Fibroblast of skin of scalp (primary cell): ENCODE measurements around the gene TLX2. TPM values are rescaled to one million over a fixed set of nuclear protein-coding genes. Genes with fewer than 3 reads are reported as not detected.
"Not testable (repeated sequence)": the region's sequence is repeated elsewhere in the genome, so short reads cannot be mapped to it uniquely, and the experiment has no call there.

Experiments
- DNase-seq: peaks from one replicate; pipeline ENCODE4 v3.0.0-alpha.2; 2013
- polyA plus RNA-seq, 2 experiments: library from polyadenylated mRNA; unstranded; fragments of 120-200 nt; gene quantifications; one replicate each; pipeline ENCODE4 v1.2.1, GENCODE V29; 2013; ENCODE audit not compliant: insufficient read length in 2 of 2

The TLX2 gene
- polyA plus RNA-seq (2013, experiment 1 of 2; ENCODE audit: insufficient read length): not detected
- not detected for polyA plus RNA-seq (2013, experiment 2 of 2; ENCODE audit: insufficient read length)

DNA sequence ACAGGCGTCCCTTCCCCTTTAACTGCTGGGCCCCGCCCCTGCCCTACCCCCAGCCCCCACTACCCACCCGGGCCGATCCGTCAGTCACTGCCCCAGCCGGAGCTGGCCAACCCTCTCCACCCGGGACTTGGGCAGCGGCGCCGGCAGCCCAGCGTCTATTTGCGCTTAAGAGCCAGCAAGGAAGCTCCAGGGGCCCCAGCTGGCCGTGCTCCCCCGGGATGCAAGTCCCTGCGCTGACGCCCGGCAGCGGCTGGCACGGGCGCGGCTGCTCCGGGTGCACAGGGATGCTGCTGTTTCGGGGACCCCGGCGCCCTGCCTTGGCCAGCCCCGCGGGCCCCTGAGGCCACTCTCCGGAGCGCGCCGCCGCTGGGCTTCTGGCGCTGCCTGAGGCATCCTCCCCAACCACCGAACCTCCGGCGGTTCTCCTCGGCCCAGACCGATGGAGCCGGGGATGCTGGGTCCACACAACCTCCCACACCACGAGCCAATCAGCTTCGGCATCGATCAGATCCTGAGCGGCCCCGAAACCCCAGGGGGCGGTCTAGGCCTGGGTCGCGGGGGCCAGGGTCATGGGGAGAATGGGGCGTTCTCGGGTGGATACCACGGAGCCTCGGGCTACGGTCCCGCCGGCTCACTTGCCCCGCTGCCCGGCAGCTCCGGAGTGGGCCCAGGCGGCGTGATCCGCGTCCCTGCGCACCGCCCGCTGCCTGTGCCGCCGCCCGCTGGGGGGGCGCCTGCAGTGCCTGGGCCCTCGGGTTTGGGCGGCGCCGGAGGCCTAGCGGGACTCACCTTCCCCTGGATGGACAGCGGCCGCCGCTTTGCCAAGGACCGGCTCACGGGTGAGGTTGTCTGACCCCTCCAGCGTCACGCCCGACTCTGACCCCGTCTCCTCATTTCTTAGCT, at the start of gene TLX2:
Gene TLX2 (plus strand): TSS at position 83 of the 903 bp plus-strand sequence. CDS start 357 bp downstream, at position 440.
- DNase-seq: no peak

DNA sequence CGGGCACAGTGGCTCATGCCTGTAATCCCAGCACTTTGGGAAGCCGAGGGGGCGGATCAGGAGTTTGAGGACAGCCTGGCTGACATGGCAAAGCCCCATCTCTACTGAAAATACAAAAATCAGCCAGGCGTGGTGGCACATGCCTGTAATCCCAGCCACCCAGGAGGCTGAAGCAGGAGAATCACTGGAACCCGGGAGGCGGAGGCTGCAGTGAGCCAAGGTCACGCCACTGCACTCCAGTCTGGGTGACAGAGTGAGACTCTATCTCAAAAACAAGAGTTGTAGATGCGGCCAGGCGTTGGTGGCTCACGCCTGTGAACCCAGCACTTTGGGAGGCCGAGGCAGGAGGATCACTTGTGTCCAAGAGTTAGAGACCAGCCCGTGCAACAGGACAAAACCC, 43.5 kb upstream of the TLX2 start:
- DNase-seq: not testable (repeated sequence)

DNA sequence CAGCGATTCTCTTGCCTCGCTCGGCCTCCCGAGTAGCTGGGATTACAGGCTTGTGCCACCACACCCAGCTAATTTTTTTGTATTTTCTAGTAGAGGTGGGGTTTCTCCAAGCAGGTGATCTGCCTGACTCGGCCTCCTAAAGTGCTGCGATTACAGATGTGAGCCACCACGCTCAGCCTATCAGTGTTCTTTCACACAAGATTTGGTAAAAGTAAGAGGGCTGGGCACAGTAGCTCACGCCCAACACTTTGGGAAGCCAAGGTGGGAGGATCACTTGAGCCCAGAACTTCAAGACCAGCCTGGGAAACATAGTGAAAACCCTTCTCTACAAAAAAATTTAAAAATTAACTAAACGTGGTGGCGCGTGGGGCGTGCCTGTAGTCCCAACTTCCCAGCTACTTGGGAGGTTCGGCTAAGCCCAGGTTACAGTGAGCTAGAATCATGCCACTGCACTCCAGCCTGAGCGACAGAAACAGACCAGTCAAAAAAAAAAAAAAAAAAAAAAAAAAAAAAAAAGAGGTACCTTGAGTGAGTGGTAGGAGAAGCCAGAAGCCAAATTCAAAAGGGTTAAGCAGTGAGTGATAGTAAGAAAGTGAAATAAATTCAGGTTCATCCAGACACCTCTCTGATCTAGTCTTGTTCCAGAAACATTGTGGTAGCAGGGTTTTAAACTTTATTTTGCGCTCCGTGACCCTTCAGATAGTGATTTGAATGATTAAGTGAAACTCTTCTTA, 42.8 kb upstream of the TLX2 start:
- DNase-seq: no peak

DNA sequence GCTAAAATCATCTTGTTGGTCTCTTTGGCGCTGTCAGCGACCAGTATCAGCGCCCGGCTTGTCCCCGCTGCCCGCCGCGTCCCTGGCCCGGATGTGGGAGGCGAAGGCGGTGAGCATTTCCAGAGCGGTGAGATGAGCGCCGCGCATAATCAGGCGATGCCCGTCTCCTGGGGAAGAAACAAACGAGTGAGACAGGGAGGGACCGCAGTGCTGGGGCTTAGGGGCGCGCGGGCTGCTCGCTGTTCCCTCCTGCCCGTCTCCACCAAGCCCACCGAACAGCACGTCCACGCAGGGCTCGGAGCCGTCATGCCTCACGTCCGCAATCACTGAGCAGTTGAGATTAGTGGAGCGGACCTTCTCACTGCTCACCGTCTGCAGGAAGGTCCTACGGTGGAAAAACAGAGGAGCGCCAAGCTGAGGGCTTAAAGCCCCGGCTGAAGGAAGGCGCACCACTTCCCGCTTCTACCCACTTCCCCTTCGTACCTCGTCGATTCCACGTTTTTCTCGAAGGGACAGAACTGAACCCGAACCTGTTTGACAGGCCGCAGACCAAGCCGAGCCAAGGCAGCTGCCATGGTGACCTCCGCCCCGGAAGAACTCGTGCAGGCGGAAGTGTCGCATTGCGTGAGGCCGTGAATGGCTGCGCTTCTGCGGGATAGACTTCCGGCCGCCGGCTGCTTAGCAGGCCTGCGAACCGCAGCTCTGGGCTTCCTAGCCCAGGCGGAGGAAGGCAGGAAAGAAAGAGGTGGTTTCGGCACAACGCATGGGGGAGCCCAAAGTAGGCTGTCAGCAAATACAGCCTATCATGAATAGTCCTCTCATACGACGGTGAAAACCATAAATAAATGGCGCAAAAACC, 41.9 kb upstream of the TLX2 start, which contains the start of gene MRPL53:
Gene MRPL53 (minus strand): TSS at position 595 of the 859 bp plus-strand sequence. CDS start 20 bp downstream, at position 575.
- peak; percentile 95 for DNase-seq

DNA sequence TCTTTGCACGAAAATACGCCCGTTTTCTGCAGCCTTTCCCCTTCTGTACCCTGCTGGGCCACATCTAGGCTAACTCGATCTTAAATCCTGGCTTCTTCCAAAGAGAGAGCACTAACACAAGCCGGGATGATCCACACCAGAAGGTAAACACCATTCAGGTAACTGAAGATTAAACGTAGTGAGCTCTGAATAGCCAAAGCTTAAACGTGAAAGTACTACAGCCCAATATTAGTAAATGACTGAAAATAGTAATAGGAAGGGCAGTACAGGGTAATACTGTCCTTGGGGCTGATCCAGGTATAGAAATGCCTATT, 41.3 kb upstream of the TLX2 start:
- DNase-seq: no peak

DNA sequence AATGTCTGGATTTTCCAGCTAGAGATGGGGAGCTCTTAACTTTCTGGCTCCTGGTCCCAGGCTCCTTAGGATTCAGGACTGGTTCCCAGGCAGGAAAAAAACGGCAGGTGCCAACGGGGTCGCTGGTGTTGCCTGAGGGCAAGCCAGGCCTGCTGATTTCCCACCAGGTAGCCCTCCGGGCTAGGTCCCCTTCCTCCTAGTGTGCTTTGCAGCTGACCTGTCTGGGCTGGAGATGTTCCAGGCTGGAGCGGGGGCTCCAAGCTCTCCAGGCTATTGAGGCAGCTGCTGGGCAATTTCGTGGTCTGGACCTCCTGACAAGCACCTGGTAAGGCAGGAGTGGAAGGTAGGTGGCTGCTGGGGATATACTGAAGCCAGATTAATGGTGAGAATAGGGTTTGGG, 39.8 kb upstream of the TLX2 start:
- DNase-seq: no peak

DNA sequence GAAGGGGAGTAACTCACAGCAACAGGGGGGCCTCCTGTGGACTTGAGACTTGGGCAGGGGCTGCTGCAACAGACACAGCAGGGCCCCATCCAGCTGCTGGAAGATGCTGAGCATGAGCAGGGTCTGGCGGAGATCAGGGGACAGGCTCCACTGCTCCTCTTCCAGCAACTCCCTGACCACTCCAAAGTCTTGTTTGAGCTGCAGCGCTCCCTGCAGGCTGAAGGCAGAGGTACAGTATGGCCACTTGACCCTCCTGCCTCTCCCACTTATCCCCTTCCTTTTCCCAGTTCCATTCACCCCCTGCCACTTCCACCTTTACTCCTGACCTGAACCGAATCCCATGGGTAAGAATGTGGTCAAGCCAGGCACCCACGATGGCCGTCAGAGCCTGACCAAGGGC, 39.4 kb upstream of the TLX2 start:
- no peak for DNase-seq

DNA sequence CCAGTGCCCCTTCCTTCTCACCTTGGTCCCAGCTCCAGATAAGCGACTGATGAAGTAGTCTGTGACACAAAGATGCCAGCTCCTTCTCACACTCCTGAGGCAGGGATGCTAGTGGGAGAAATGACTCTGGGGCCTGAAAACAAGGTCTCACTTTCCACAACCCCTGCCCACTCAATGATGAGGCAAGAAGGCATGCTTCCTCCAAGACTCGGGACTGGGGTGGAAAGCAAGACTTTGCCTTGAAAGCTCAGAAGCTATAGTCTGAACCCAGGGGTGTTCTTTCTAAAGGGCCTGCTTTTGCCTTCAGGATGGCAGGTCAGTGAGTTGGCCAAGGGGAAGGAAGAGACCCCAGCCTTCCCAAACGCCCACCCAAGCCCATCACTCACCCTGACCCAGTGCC, 32.8 kb upstream of the TLX2 start:
- DNase-seq: no peak

DNA sequence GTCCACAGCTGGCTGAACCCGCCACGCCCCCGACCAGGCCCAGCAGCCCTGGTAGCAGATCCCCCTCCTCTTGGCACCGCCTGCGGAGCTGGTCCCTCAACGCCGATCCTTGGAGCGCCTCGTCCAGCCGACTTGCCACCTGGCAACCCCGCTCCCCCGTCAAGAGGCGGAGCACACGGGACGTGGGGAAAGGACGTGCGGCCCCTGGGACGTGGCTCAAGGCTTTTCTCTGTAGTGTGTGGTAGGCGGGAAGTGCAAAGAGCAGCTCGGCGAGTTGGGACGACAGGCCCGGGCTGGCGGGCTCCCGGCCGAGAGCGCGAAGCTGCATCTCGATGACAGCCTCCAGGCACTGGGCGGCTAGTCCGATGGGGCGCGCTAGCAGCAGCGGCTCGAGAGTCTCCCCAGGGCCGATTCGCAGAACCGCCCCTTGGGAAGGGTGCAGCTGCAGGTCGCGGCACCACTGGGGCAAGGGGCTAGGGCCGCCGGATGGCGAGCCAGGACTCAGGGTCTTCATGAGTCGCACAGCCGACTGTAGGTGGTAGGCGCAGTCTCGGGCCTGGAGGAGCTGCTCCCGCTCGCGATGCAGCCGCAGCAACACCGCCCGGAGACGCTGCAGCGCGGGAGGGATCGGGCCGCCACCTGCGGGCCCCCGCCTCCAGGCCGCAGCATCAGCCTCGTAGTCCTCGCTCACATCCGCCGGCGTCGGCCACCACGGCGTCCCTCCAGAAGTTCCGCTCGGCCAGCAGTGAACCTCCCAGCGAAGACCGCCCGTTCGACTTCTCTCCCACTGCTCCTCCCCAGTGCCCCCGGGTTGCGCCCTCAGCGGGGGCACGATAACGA, 32.1 kb upstream of the TLX2 start:
- DNase-seq: no peak

DNA sequence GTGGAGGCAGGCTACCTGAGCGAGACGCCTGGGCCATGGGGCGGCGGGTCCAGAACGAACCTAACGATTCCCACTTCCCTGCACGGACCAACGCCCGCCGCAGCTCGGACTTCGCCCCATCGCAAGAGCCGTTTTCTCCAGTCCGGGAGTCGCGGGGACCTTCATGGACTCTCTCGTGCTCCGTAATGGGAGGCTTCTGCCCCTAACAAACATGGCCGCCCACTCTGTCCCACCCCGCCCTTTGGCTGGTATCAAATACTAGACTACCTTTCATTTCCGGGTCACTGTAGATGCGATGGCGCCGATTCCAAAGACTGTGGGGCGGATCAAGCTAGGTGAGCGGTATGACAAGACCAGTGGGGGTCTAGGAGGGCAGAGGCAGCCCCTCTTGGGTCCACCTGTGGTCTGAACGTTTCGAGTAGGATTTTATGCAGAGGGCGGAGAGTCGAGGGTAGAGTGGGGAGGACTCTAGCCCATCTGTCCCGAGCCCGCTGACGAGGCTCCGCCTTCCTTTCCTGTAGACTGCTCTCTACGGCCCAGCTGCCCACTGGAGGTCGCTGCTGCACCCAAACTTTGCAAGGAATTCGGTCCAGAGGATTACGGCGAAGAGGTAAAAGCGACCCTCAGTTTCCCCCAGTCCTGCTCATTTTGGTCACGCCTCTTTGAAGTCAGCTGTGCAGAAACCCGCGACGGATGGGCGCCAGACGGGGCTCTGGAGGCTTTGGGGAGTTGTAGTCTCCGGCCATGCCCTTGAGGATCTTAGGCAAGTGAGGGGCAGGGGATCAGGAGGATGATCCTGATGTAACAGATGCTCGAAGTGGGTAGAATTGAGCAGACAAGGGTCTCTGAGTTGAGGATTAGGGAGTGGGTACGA, 31.2 kb upstream of the TLX2 start, which contains the start of the genes CCDC142 and TTC31:
Gene CCDC142 (minus strand): TSS at position 198 of the 874 bp plus-strand sequence. CDS start 161 bp downstream, at position 37.
Gene TTC31 (plus strand): TSS at position 281 of the 874 bp plus-strand sequence. CDS start 15 bp downstream, at position 296.
- DNase-seq: peak; percentile 95

DNA sequence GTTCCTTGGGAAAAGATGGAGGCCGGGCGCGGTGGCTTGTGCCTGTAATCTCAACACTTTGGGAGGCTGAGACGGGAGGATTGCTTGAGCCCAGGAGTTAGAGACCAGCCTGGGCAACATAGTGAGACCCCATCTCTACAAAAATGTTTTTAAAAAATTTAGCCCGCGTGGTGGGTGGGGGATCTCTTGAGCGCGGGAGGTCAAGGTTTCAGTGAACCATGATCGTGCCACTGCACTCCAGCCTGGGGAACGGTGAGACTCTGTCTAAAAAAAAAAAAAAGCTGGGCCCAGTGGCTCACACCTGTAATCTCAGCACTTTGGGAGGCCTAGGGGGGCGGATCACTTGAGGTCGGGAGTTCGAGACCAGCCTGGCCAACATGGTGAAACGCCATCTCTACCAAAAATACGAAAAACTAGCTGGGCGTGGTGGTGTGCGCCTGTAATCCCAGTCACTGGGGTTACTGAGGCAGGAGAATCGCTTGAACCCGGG, 30.5 kb upstream of the TLX2 start:
- not testable (repeated sequence) for DNase-seq

DNA sequence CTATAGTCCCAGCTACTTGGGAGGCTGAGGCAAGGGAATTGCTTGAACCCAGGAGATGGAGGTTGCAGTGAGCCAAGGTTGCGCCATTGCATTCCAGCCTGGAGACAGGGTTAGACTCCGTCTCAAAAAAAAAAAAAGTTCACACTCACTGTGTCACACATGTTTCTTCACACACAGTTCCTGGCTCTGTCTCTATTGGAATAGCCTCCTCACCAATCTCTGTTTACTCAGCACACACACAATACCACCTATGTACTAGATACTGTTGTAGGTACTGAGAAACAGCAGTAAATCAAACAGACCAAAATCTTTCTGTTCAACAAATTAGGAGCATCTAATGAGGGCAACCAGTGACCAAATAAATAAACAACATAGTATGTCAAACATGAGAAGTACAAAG, 28.1 kb upstream of the TLX2 start:
- no peak for DNase-seq

DNA sequence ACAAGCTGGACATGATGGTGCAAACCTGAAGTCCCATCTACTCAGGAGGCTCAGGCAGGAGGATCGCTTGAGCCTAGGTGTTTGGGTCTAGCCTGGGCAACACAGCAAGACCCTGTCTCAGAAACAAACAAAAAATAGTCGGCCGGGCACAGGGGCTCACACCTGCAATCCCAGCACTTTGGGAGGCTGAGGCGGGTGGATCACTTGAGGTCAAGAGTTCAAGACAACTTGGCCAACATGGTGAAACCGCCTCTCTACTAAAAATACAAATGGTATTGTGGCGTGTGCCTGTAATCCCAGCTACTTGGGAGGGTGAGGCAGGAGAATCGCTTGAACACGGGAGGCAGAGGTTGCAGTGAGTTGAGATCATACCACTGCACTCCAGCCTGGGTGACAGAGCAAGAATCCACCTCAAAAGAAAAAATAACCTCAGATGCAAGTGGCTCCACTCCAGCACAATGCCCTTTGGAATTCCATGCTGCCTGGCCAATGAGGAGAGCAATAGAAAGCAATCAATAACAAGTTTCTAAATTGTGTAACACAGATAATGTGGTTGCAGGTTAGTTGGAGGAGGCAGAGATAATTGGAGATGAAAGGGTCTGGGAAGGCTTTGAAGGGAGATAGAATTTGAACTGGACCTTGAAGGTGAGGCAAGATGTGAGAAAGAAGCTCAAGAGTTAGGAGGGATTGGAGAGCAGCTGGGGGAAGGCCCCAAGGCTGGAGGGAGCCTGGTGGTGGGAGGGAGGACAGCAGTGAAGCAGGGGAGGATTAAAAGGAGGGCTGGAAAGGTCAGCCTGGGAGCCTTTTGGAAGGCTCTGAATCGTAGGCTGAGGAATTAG, 25.4 kb upstream of the TLX2 start:
- DNase-seq: no peak

DNA sequence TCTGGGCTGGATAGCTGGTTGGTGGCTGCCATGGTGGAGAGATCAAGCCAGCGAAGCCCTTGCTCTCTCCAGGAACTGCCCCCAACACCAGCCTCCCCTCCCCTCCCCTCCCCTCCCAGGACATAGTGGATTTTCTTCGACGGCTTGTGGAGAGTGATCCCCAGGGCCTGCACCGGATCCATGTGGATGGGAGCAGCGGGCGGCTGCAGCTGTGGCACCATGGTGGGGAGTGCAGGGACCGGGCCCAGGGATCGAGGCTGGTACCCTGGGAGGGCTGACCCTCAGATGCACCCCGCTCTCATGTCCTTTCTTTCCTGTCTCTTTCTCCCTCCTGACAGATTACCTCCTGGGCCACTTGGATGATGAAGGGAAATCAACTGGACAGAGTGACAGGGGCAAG, 24.3 kb upstream of the TLX2 start:
- no peak for DNase-seq

DNA sequence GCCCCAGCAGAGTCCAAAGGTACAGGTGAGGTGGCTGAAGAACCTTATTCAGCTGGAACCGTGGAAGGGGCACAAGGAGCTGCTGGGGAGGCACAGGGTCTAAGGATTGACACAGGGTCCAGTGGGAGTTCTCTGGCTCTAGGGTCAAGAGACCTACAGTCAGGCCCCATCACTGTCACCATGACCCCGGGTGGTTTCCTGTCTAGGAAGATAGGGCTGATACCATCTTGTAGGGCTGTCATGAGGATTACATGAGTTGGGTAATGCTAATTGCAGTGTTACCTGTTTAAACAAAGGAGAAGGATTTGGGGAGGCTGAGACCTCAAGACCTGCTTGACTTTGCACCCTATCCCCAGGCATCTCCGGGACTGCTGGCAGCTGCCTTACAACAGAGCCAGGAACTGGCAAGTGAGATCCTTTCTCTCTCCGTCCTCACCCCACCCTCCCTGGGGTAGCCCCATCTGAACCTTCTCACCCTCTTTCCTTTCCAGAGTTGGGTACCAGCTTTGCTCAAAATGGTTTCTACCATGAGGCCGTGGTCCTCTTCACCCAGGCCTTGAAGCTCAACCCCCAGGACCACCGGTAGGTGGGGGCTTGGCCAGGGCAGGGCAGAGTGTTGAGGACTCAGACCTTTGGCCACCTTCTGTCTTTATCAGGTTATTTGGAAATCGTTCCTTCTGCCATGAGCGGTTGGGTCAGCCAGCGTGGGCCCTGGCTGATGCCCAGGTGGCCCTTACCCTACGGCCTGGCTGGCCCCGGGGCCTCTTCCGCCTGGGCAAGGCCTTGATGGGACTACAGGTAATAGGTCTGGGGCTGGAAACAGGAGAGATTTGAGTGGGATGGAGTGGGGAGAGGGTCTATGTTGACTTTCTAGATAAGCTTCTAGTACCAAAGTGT, 22.4 kb upstream of the TLX2 start:
- DNase-seq: no peak

DNA sequence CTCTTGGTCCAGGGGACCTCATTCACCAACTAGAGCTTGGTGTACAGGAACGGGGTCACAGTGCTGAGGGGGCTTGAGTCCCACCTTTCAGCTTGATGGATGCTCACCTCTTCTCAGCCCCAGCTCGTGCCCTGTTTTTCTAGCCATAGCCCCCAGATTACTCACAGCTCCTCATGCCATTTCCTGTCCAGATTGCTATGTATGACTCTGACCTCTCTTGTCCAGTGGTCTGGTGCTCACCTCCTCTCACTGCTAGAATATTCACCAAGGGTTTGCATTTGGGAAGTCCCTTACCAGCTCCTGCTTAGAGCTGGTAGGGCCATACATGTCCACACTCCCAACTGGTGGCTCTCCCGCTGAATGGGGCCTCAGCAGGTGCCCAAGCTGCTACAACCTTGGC, 20.7 kb upstream of the TLX2 start:
- DNase-seq: no peak

DNA sequence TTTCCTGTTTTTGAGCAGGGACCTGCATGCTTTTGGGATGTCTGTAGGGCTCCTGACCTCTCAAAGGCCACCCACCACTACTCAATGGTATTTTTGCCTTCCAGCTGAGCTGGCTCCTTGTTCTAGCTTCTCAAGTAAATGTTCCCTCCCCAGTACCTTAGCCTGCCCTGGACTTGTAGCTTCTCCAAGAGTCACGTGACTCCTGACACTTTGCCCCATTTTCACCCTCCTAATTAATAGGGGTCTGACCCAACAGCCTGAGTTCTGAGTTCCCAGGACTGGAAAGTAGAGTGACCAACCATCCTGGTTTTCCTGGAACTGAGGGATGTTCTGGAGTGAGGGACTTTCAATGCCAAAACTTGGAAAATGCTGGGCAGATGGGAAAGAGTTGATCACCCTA, 18.8 kb upstream of the TLX2 start:
- DNase-seq: no peak
